Activated naive CD4-positive, alpha-beta T cell treated with anti-CD3 and anti-CD28 coated beads, Interleukin-2, amount 50 U/mL, for 16 hours (primary cell): ENCODE measurements around the gene KRT3.
A peak's percentile ranks its signal among the peaks of the same experiment; 100 is the strongest.

ENCODE experiments used
- DNase-seq: peaks from one replicate; pipeline ENCODE4 v3.0.0-alpha.2; 2020

Gene KRT3

GRCh38 chr12:52795694-52796428 is at the start of gene KRT3:
Gene KRT3 (minus strand): TSS chr12:52796117. CDS start chr12:52796042, 75 bp downstream.
- no peak for DNase-seq

- no peak for DNase-seq
These were observed 48.5 kb upstream of the KRT3 start for GRCh38 chr12:52844386-52844785.

- DNase-seq, result no peak
These were observed 43.7 kb upstream of the KRT3 start for GRCh38 chr12:52839436-52840105.

GRCh38 chr12:52838609-52839435 is 42.9 kb upstream of the KRT3 start:
- no peak for DNase-seq

- no peak for DNase-seq
These were observed 42.1 kb upstream of the KRT3 start for GRCh38 chr12:52837781-52838608.

GRCh38 chr12:52837413-52837741 is 41.5 kb upstream of the KRT3 start:
- DNase-seq, result no peak

- DNase-seq, result no peak
These were observed 40.8 kb upstream of the KRT3 start for GRCh38 chr12:52836491-52837412.

- DNase-seq, result peak; percentile 58
These were observed 40.1 kb upstream of the KRT3 start for GRCh38 chr12:52836042-52836466.

GRCh38 chr12:52835271-52836041 is 39.5 kb upstream of the KRT3 start:
- no peak for DNase-seq

GRCh38 chr12:52834727-52835001 is 38.7 kb upstream of the KRT3 start:
- no peak for DNase-seq

- no peak for DNase-seq
These were observed 38.2 kb upstream of the KRT3 start, which contains the start of gene KRT79 for GRCh38 chr12:52833922-52834726. Gene KRT79 (minus strand): TSS chr12:52834311. CDS start chr12:52834260, 51 bp downstream.

GRCh38 chr12:52832985-52833905 is 37.3 kb upstream of the KRT3 start:
- no peak for DNase-seq

GRCh38 chr12:52832451-52832850 is 36.5 kb upstream of the KRT3 start:
- no peak for DNase-seq

GRCh38 chr12:52831251-52831650 is 35.3 kb upstream of the KRT3 start:
- no peak for DNase-seq

- DNase-seq, result no peak
These were observed 34.3 kb upstream of the KRT3 start for GRCh38 chr12:52829986-52830770.

- no peak for DNase-seq
These were observed 32.7 kb upstream of the KRT3 start for GRCh38 chr12:52828591-52829021.

- DNase-seq, result no peak
These were observed 32.2 kb upstream of the KRT3 start for GRCh38 chr12:52828156-52828555.

- DNase-seq, result no peak
These were observed 31.7 kb upstream of the KRT3 start for GRCh38 chr12:52827499-52828090.
